Measurements from ENCODE around the gene LYPD6B. TPM values are rescaled to one million over a fixed set of nuclear protein-coding genes. Genes with fewer than 3 reads are reported as not detected.

The LYPD6B gene
- total RNA-seq, 1 experiment from 2014 or later, result 6.1 TPM

DNA sequence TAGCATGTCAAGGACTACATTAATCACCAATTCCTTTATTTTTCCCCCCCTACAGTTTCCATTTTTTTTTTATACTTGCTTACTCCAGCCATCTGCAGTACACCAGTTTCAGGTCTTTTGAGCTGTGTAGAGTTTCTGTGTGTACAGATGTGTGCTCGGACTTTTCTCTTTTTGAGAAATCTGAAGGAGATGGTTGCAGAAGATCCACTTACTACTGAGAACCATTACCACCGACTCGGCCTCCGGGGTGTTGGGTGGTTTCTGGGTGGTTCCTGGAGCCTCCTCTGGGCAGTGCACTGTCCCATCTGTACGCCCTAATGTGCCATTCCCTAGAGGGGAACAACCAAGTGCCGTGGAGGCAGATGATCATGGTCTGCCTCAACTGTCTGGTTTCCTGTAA is 15.4 kb upstream of the LYPD6B start (continued):
- TF ChIP-seq REST (IDR thresholded peaks at IDR 0.05; ENCODE audit: low read depth), result no peak
- TF ChIP-seq SIN3A (IDR thresholded peaks at IDR 0.05; ENCODE audit: low read depth), result no peak
- TF ChIP-seq SRF (IDR thresholded peaks at IDR 0.05; ENCODE audit: low read depth), result no peak
- no peak for TF ChIP-seq EZH2 (IDR thresholded peaks at IDR 0.05)

GRCh38 chr2:149027590-149028250 is 10.8 kb upstream of the LYPD6B start:
- peaks cover 0 to 7% of the 10 kb centered on the region in 2 experiments; a peak in 1 of 4 replicates for H3K4me1 ChIP-seq (ENCODE audit: control insufficient read depth in 1 of 2, insufficient read depth in 2 of 2, low read length in 2 of 2)
- no TSS peak for BruUV-seq (replicated peaks)
- H3K36me3 ChIP-seq (ENCODE audit: control insufficient read depth in 1 of 2, insufficient read depth in 2 of 2, low read length in 2 of 2), result no peaks in the 10 kb centered on the region
- no peak overlapping the region for H3K9ac ChIP-seq (ENCODE audit: low read length)
- H3K27ac ChIP-seq (ENCODE audit: low read depth, low read length), result no peak overlapping the region
- no peaks in the 10 kb centered on the region for H3K9me2 ChIP-seq (ENCODE audit: insufficient read depth)
- no peak overlapping the region for H3K4me3 ChIP-seq (replicated peaks in 1 of 2; ENCODE audit: low read depth in 1 of 2, low read length in 2 of 2)
- no peak for TF ChIP-seq FOSL1 (IDR thresholded peaks at IDR 0.05; ENCODE audit: low read depth)
- TF ChIP-seq EZH2 (IDR thresholded peaks at IDR 0.05), result no peak
- TF ChIP-seq EGR1 (IDR thresholded peaks at IDR 0.05; ENCODE audit: low read depth), result no peak
- TF ChIP-seq ZBTB33 (IDR thresholded peaks at IDR 0.05; ENCODE audit: extremely low read depth, insufficient replicate concordance, low read length), result no peak
- no peak for TF ChIP-seq CEBPB (IDR thresholded peaks at IDR 0.05; ENCODE audit: low read depth)
- no peak for TF ChIP-seq RAD21 (IDR thresholded peaks at IDR 0.05; ENCODE audit: low read depth)
- no peak for TF ChIP-seq EZH2phosphoT487 (IDR thresholded peaks at IDR 0.05; ENCODE audit: borderline replicate concordance)
- no peak for TF ChIP-seq POLR2A (IDR thresholded peaks at IDR 0.05; ENCODE audit: borderline replicate concordance, extremely low read depth, insufficient read depth, insufficient read length)
- no peak for TF ChIP-seq CBX3 (IDR thresholded peaks at IDR 0.05; ENCODE audit: low read depth)
- TF ChIP-seq YY1 (IDR thresholded peaks at IDR 0.05; ENCODE audit: extremely low read depth, insufficient replicate concordance, low read depth, low read length), result no peak
- TF ChIP-seq SRF (IDR thresholded peaks at IDR 0.05; ENCODE audit: low read depth), result no peak
- TF ChIP-seq ATF3 (IDR thresholded peaks at IDR 0.05), result no peak
- no peak for TF ChIP-seq POLR2AphosphoS5 (IDR thresholded peaks at IDR 0.05; ENCODE audit: low read depth, low read length)
- TF ChIP-seq ELF1 (IDR thresholded peaks at IDR 0.05; ENCODE audit: borderline replicate concordance, low read depth), result no peak
- TF ChIP-seq REST (IDR thresholded peaks at IDR 0.05; ENCODE audit: low read depth), result no peak
- ATAC-seq, result no peak
- no peak overlapping the region for H2AFZ ChIP-seq (ENCODE audit: low read depth, low read length, poor library complexity, severe bottlenecking)
- DNase-seq (ENCODE audit: low read depth, low spot score), result no peak
- intact Hi-C loops (cut with micrococcal nuclease), result no loop called here
- POLR2A ChIA-PET, result no interaction called here
- no peak overlapping the region for H3K4me2 ChIP-seq (ENCODE audit: low read length)
- H3K27me3 ChIP-seq (ENCODE audit: insufficient read depth, low read length), result peaks cover 16% of the 10 kb centered on the region; the same call in 1 of the 2 replicates
- no peaks in the 10 kb centered on the region for H3K79me2 ChIP-seq (ENCODE audit: insufficient read depth, low read length)
- CTCF ChIA-PET, result interaction anchor here (2.2 kb wide), 1 partner anchor 10 kb away, joined by 6 read pairs; no protein-coding TSS in a partner anchor
- H4K20me1 ChIP-seq (ENCODE audit: insufficient read depth), result no peaks in the 10 kb centered on the region
- RAD21 ChIA-PET (ENCODE audit: low non-redundant PET in 1 of 2, low total read pairs in 2 of 2, uncharacterized antibody in 2 of 2, unreplicated experiment in 2 of 2), result no interaction called here
- no peaks in the 10 kb centered on the region for H3K9me3 ChIP-seq (ENCODE audit: control insufficient read depth in 1 of 2, insufficient read depth in 1 of 2, low read depth in 1 of 2, low read length in 2 of 2)
